HCT116 (cell line): Measurements from ENCODE around the gene KCNJ4. TPM values are rescaled to one million over a fixed set of nuclear protein-coding genes. Genes with fewer than 3 reads are reported as not detected.

ENCODE experiments used
- ATAC-seq: fragments of 200-7000 bp; cut with Tn5 transposase; 2 replicates; pipeline ENCODE4 v1.9.1; 2020; ENCODE audit warnings: mild to moderate bottlenecking, moderate library complexity
- BruUV-seq: library from RNA; stranded (reverse); fragments of 400-500 nt; replicated peaks from 2 replicates; lab custom pipeline; 2021; lab: Mats Ljungman, UMichigan
- CTCF ChIA-PET: fragments of 300-600 bp; sonication (Branson Sonifier 250); formaldehyde crosslinking; loops from one replicate; lab custom pipeline; 2021; ENCODE audit warnings: antibody characterized with exemption; lab: Charles Lee
- POLR2A ChIA-PET: fragments of 300-600, 350-600 bp; sonication (Branson Sonifier 250); formaldehyde crosslinking; loops from one replicate; lab custom pipeline; 2021; ENCODE audit warnings: antibody characterized with exemption; lab: Charles Lee
- RAD21 ChIA-PET, 2 experiments: fragments of 300-600 bp; sonication (Branson Sonifier 250); formaldehyde crosslinking; loops; one replicate each; lab custom pipeline; 2023; ENCODE audit warnings: low total read pairs in 2 of 2; ENCODE audit not compliant: uncharacterized antibody in 2 of 2, unreplicated experiment in 2 of 2, low non-redundant PET in 1 of 2; lab: Charles Lee
- DNase-seq: peaks from one replicate; pipeline ENCODE4 v3.0.0-alpha.2; 2010; ENCODE audit warnings: low read depth, low spot score
- H2AFZ ChIP-seq: fragments of 200-600 bp; shearing (Covaris generic), sonication (generic); 2 replicates; pipeline ENCODE4 v1.6.1; 2017; ENCODE audit warnings: low read depth, mixed run types, mixed read lengths, antibody characterized with exemption, low read length; ENCODE audit not compliant: poor library complexity, severe bottlenecking
- H3K27ac ChIP-seq: 2 replicates; pipeline ENCODE4 v1.5.1; 2012; ENCODE audit warnings: low read depth, low read length
- H3K27me3 ChIP-seq: fragments of 200-600 bp; sonication (generic); 2 replicates; pipeline ENCODE4 v1.6.1; 2016; ENCODE audit warnings: mixed run types, low read length, mixed read lengths; ENCODE audit not compliant: insufficient read depth
- H3K36me3 ChIP-seq, 2 experiments: fragments of 200-500 bp in 1 of 2; fragments of 200-600 bp in 1 of 2; sonication (Bioruptor generic) in 1 of 2; sonication (generic) in 1 of 2; 2 replicates each; pipeline versions ENCODE4 v1.5.1 to v1.6.1; 2014 to 2016; ENCODE audit warnings: low read length in 2 of 2, inconsistent platforms in 1 of 2, mixed read lengths in 1 of 2, mixed run types in 1 of 2; ENCODE audit not compliant: insufficient read depth in 2 of 2, control insufficient read depth in 1 of 2
- H3K4me1 ChIP-seq, 2 experiments: fragments of 200-600 bp in 1 of 2; sonication (generic) in 1 of 2; 2 replicates each; pipeline versions ENCODE4 v1.5.1 to v1.6.1; 2012 to 2017; ENCODE audit warnings: low read length in 2 of 2, inconsistent platforms in 1 of 2, mild to moderate bottlenecking in 1 of 2, mixed read lengths in 1 of 2, mixed run types in 1 of 2, moderate library complexity in 1 of 2; ENCODE audit not compliant: insufficient read depth in 2 of 2, control insufficient read depth in 1 of 2
- H3K4me2 ChIP-seq: fragments of 200-600 bp; sonication (generic); 2 replicates; pipeline ENCODE4 v1.6.1; 2017; ENCODE audit warnings: mixed run types, low read length, mixed read lengths
- H3K4me3 ChIP-seq, 2 experiments: fragments of 200-600 bp in 1 of 2; sonication (generic) in 1 of 2; replicated peaks in 1 of 2; 2 replicates each; pipeline ENCODE4 v1.5.1; 2011 to 2016; ENCODE audit warnings: low read length in 2 of 2, control low read depth in 1 of 2, low read depth in 1 of 2, mild to moderate bottlenecking in 1 of 2, mixed read lengths in 1 of 2, mixed run types in 1 of 2
- H3K79me2 ChIP-seq: fragments of 200-600 bp; sonication (generic); 2 replicates; pipeline ENCODE4 v1.6.1; 2017; ENCODE audit warnings: mild to moderate bottlenecking, mixed run types, low read length, moderate library complexity, mixed read lengths; ENCODE audit not compliant: insufficient read depth
- H3K9ac ChIP-seq: fragments of 200-600 bp; sonication (generic); 2 replicates; pipeline ENCODE4 v1.6.1; 2016; ENCODE audit warnings: low read length, mixed read lengths
- H3K9me2 ChIP-seq: fragments of 200-600 bp; sonication (generic), shearing (Covaris generic); 2 replicates; pipeline ENCODE4 v1.6.1; 2017; ENCODE audit warnings: mixed run types, mild to moderate bottlenecking, moderate library complexity; ENCODE audit not compliant: insufficient read depth
- H3K9me3 ChIP-seq, 2 experiments: fragments of 200-500 bp in 1 of 2; fragments of 200-600 bp in 1 of 2; sonication (Bioruptor generic) in 1 of 2; sonication (generic) in 1 of 2; 2 replicates each; pipeline ENCODE4 v1.6.1; 2014 to 2017; ENCODE audit warnings: low read length in 2 of 2, mixed read lengths in 2 of 2, inconsistent platforms in 1 of 2, low read depth in 1 of 2, mild to moderate bottlenecking in 1 of 2, mixed run types in 1 of 2, moderate library complexity in 1 of 2; ENCODE audit not compliant: control insufficient read depth in 1 of 2, insufficient read depth in 1 of 2
- H4K20me1 ChIP-seq: fragments of 200-600 bp; sonication (generic), shearing (Covaris generic); 2 replicates; pipeline ENCODE4 v1.6.1; 2017; ENCODE audit warnings: mixed run types, mild to moderate bottlenecking, moderate library complexity; ENCODE audit not compliant: insufficient read depth
- RAD21 ChIP-seq: IDR thresholded peaks from 2 replicates; pipeline ENCODE4 v1.6.1; 2012; ENCODE audit warnings: low read depth, mild to moderate bottlenecking
- SP1 ChIP-seq: IDR thresholded peaks from 2 replicates; pipeline ENCODE4 v1.6.1; 2012; ENCODE audit warnings: low read depth
- YY1 ChIP-seq: IDR thresholded peaks from 2 replicates; pipeline ENCODE4 v1.6.1; 2011; ENCODE audit warnings: low read length, low read depth, moderate library complexity, mild to moderate bottlenecking; ENCODE audit not compliant: insufficient replicate concordance; ENCODE audit errors: extremely low read depth
- intact Hi-C: fragments of 100-400 bp; cut with micrococcal nuclease; formaldehyde crosslinking; loops from 2 replicates; pipeline ENCODE4 v1.10.0; 2022
- total RNA-seq: library from RNA; stranded (reverse); gene quantifications from one replicate; pipeline ENCODE4 v1.2.1, GENCODE V29; 2021; ENCODE audit not compliant: unreplicated experiment
- TF ChIP-seq, protein P1 (sequence below): IDR thresholded peaks from 2 replicates; pipeline ENCODE4 v1.6.1; 2012; ENCODE audit warnings: low read depth
- TF ChIP-seq, protein P2 (sequence below), 3 experiments: fragments of 200-600 bp in 1 of 3; sonication (generic) in 1 of 3; IDR thresholded peaks in 2 of 3; conservative IDR thresholded peaks in 1 of 3; 2 replicates each; pipeline ENCODE4 v1.5.1; 2012 to 2017; ENCODE audit warnings: low read depth in 2 of 3, low read length in 2 of 3, antibody characterized with exemption in 1 of 3, borderline replicate concordance in 1 of 3, control low read depth in 1 of 3, mild to moderate bottlenecking in 1 of 3, mixed read lengths in 1 of 3, mixed run types in 1 of 3, moderate library complexity in 1 of 3; ENCODE audit not compliant: insufficient read depth in 1 of 3

The KCNJ4 gene
- total RNA-seq, 1 experiment from 2014 or later: not detected

DNA sequence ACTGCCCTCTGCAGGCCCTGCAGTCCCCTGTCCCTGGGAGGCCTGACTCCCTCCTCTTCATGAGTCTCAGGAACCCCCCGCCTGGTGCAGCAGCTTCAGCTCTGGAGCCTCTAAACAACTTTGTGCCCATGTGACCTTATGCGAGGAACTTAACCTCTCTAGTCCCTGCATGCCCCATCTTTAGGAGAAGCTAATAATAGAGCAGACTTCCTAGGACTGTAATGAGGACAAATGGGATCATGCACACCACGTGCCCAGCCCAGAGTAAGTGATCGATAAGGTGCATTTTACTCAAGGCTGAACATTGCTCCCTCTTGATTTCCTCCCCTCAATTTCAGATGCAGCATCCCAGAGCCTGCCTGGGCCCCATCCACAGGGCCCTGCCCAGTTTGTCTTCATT, 19.0 kb downstream of the KCNJ4 start (continued):
- TF ChIP-seq YY1 (no peak), RAD21 (no peak), SP1 (no peak)
- TF ChIP-seq, protein P1, sequence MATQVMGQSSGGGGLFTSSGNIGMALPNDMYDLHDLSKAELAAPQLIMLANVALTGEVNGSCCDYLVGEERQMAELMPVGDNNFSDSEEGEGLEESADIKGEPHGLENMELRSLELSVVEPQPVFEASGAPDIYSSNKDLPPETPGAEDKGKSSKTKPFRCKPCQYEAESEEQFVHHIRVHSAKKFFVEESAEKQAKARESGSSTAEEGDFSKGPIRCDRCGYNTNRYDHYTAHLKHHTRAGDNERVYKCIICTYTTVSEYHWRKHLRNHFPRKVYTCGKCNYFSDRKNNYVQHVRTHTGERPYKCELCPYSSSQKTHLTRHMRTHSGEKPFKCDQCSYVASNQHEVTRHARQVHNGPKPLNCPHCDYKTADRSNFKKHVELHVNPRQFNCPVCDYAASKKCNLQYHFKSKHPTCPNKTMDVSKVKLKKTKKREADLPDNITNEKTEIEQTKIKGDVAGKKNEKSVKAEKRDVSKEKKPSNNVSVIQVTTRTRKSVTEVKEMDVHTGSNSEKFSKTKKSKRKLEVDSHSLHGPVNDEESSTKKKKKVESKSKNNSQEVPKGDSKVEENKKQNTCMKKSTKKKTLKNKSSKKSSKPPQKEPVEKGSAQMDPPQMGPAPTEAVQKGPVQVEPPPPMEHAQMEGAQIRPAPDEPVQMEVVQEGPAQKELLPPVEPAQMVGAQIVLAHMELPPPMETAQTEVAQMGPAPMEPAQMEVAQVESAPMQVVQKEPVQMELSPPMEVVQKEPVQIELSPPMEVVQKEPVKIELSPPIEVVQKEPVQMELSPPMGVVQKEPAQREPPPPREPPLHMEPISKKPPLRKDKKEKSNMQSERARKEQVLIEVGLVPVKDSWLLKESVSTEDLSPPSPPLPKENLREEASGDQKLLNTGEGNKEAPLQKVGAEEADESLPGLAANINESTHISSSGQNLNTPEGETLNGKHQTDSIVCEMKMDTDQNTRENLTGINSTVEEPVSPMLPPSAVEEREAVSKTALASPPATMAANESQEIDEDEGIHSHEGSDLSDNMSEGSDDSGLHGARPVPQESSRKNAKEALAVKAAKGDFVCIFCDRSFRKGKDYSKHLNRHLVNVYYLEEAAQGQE: no peak

DNA sequence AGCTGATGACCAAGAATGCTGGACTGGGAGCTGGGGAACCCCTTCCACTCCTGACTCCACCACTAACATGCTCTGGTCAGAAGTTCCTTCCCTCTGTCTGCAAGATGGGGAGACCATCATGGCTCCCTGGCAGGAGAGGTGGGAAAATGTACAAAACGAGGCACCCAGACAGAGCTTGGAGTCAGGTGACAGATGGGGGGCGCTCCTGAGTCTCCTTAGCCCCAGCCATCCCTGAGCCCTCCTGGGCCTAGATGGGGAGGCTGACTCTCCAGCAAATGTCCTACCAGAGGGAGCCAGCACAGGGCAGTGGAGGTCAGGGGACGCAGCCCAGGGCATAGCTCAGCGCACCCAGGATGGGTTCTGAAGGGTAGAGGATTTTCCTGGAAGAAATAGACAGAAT, 20.0 kb downstream of the KCNJ4 start:
- Histone ChIP-seq H2AFZ (no peak overlapping the region), H3K79me2 (no peaks in the 10 kb centered on the region), H3K9me2 (no peaks in the 10 kb centered on the region), H3K27me3 (no peaks in the 10 kb centered on the region), H3K9me3 (no peaks in the 10 kb centered on the region), H4K20me1 (no peaks in the 10 kb centered on the region), H3K4me3 (no peak overlapping the region), H3K36me3 (no peaks in the 10 kb centered on the region), H3K4me1 (peaks cover 0 to 9% of the 10 kb centered on the region in 2 experiments; a peak in 1 of 4 replicates), H3K9ac (no peak overlapping the region), H3K27ac (no peak overlapping the region), H3K4me2 (no peak overlapping the region)
- ChIA-PET CTCF (interaction anchor here (0.5 to 1.2 kb wide), 2 partner anchors 9 to 22 kb away, joined by 3 to 4 read pairs; no protein-coding TSS in a partner anchor), POLR2A (no interaction called here), RAD21 (no interaction called here)
- no TSS peak for BruUV-seq
- DNase-seq (no peak), ATAC-seq (peak; percentile 76)
- intact Hi-C loops: no loop called here
- no peak; the same call in 1 of the 2 replicates for TF ChIP-seq RAD21
- TF ChIP-seq, protein P2, sequence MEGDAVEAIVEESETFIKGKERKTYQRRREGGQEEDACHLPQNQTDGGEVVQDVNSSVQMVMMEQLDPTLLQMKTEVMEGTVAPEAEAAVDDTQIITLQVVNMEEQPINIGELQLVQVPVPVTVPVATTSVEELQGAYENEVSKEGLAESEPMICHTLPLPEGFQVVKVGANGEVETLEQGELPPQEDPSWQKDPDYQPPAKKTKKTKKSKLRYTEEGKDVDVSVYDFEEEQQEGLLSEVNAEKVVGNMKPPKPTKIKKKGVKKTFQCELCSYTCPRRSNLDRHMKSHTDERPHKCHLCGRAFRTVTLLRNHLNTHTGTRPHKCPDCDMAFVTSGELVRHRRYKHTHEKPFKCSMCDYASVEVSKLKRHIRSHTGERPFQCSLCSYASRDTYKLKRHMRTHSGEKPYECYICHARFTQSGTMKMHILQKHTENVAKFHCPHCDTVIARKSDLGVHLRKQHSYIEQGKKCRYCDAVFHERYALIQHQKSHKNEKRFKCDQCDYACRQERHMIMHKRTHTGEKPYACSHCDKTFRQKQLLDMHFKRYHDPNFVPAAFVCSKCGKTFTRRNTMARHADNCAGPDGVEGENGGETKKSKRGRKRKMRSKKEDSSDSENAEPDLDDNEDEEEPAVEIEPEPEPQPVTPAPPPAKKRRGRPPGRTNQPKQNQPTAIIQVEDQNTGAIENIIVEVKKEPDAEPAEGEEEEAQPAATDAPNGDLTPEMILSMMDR (IDR thresholded peaks at IDR 0.05 in 2 of 3, conservative IDR thresholded peaks at IDR 0.05 in 1 of 3; ENCODE audit: borderline replicate concordance in 1 of 3, insufficient read depth in 1 of 3, low read depth in 2 of 3, low read length in 2 of 3): peak in 2 of 3 experiments; percentile 34 to 37; a peak in 4 of 6 replicates
